Fibroblast of skin of back (primary cell): Measurements from ENCODE around the gene TSSK2.

Experiments
- DNase-seq: peaks from one replicate; pipeline ENCODE4 v3.0.0-alpha.2; 2013

The TSSK2 gene

GRCh38 chr22:19172213-19173046, 41.3 kb downstream of the TSSK2 start:
- DNase-seq, result no peak

GRCh38 chr22:19173047-19174035, 42.2 kb downstream of the TSSK2 start:
- DNase-seq, result no peak

- DNase-seq, result peak; percentile 78
These were observed 43.3 kb downstream of the TSSK2 start for GRCh38 chr22:19174106-19175025.

GRCh38 chr22:19175026-19175601, 44.0 kb downstream of the TSSK2 start:
- DNase-seq, result no peak

- DNase-seq, result no peak
These were observed 44.6 kb downstream of the TSSK2 start for GRCh38 chr22:19175602-19176174.

- no peak for DNase-seq
These were observed 45.1 kb downstream of the TSSK2 start for GRCh38 chr22:19176175-19176643.

GRCh38 chr22:19176732-19177131, 45.6 kb downstream of the TSSK2 start:
- DNase-seq, result no peak

GRCh38 chr22:19177164-19178064, 46.3 kb downstream of the TSSK2 start:
- no peak for DNase-seq

- peak; percentile 38 for DNase-seq
These were observed 47.1 kb downstream of the TSSK2 start for GRCh38 chr22:19178065-19178656.

- peak; percentile 85 for DNase-seq
These were observed 47.8 kb downstream of the TSSK2 start, which contains the start of gene SLC25A1 for GRCh38 chr22:19178657-19179496. Gene SLC25A1 (minus strand): TSS chr22:19178736. CDS start chr22:19178673, 63 bp downstream.

- peak; percentile 77 for DNase-seq
These were observed 48.5 kb downstream of the TSSK2 start for GRCh38 chr22:19179497-19180048.

GRCh38 chr22:19180234-19180633, 49.1 kb downstream of the TSSK2 start:
- no peak for DNase-seq

GRCh38 chr22:19180740-19181410, 49.8 kb downstream of the TSSK2 start:
- DNase-seq, result no peak

- DNase-seq, result peak; percentile 45
These were observed 50.8 kb downstream of the TSSK2 start for GRCh38 chr22:19181786-19182471.
